ENCODE results near the gene ARHGAP26.
A peak's percentile ranks its signal among the peaks of the same experiment; 100 is the strongest.

Gene ARHGAP26

DNA sequence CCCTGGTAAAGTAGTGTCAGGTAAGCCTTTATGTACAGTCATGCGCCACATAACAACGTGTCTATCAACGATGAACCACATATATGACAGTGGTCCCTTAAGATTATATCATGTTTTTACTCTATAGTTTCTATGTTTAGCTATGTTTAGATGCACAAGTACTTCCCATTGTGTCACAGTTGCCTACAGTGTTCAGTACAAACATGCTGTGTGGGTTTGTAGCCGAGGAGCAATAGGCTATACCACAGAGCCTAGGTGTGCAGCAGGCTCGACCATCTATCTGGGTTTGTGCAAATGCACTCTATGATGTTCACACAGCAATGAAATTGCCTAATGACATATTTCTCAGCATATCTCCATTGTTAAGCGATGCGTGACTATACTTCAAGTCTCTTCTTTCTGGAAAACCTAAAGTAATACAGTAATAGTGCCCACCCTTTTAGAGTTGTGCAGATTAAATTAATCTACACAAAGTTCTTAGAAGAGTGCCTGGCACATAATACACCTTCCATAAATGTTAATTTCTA lies 295.9 kb downstream of the ARHGAP26 start:
- H3K27ac Mint-ChIP-seq: peak overlapping the region; percentile 35
- H3K27me3 Mint-ChIP-seq: no peaks in the 10 kb centered on the region
- peaks cover 67% of the 10 kb centered on the region for H3K36me3 Mint-ChIP-seq
- no peak overlapping the region for H3K4me3 Mint-ChIP-seq
- H3K4me1 Mint-ChIP-seq (ENCODE audit: low read depth): peaks cover 24% of the 10 kb centered on the region
- no peaks in the 10 kb centered on the region for H3K9me3 Mint-ChIP-seq (ENCODE audit: low read depth)

DNA sequence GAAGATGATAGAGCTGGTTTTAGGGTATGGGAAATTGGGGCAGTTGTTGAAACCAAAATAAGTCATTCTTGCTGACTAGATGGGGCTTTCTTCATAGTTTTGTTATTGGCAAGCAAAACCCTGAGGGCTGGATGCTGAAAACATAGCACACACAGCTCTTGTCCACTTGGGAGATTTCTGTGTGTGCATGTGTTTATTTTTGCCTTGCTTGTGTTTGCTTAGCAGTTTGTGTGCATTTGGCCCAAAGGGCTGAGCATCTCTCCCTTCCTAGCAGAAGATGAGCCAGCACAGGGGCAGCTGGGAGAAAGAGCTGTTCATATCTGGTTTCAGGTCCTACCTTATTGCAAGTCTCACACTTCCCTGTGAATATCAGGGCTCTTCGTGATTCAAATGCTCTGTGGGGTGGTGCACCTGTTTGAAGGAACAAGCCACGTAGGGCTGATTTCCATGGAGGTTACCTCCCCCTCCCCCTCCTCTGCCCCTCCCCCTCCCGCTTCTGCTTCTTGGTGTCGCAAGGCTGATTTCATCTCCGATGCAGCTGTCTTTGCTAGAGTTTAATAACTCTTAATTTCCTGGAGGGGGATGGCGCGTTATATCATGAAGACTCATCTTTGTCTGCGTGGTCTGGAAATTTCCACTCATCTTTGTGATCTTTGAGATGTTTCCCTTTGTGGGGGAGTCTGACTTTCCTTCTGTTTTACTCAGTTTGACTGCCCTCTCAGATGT lies 296.5 kb downstream of the ARHGAP26 start:
- H3K36me3 Mint-ChIP-seq: peaks cover 63% of the 10 kb centered on the region
- H3K9me3 Mint-ChIP-seq (ENCODE audit: low read depth): no peaks in the 10 kb centered on the region
- H3K4me1 Mint-ChIP-seq (ENCODE audit: low read depth): peaks cover 24% of the 10 kb centered on the region
- peak overlapping the region; percentile 77 for H3K27ac Mint-ChIP-seq
- H3K27me3 Mint-ChIP-seq: no peaks in the 10 kb centered on the region
- H3K4me3 Mint-ChIP-seq: peak overlapping the region; percentile 3

DNA sequence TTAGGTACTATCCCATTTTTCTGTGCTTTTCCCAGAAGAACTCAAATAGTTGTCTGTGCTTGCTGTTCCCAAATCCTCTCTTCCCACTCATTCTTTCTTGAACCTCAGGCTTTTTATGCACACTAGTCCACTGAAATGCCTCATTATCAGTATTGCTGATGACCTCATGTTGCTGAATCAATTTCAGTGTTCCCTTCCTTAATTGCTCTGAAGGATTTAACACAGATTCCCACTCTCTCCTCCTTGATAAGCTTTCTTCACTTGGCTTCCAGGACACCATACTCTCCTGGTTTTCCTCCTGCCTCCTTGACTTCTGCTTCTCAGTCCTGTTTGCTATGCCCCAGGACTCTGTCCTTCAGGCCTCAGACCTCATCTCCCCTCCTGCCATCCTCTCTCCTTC lies 298.5 kb downstream of the ARHGAP26 start:
- H3K27me3 Mint-ChIP-seq: no peaks in the 10 kb centered on the region
- peaks cover 23% of the 10 kb centered on the region for H3K4me1 Mint-ChIP-seq (ENCODE audit: low read depth)
- no peak overlapping the region for H3K27ac Mint-ChIP-seq
- H3K9me3 Mint-ChIP-seq (ENCODE audit: low read depth): no peaks in the 10 kb centered on the region
- H3K4me3 Mint-ChIP-seq: no peak overlapping the region
- peaks cover 55% of the 10 kb centered on the region for H3K36me3 Mint-ChIP-seq

- Mint-ChIP-seq H3K9me3 (ENCODE audit: low read depth) (no peaks in the 10 kb centered on the region), H3K27me3 (no peaks in the 10 kb centered on the region), H3K27ac (no peak overlapping the region), H3K4me3 (no peak overlapping the region), H3K4me1 (ENCODE audit: low read depth) (peaks cover 12% of the 10 kb centered on the region), H3K36me3 (peaks cover 42% of the 10 kb centered on the region)
Observed at GRCh38 chr5:143071927-143072326, 301.8 kb downstream of the ARHGAP26 start.

- H3K9me3 Mint-ChIP-seq (ENCODE audit: low read depth): no peaks in the 10 kb centered on the region
- H3K27ac Mint-ChIP-seq: no peak overlapping the region
- H3K36me3 Mint-ChIP-seq: peaks cover 39% of the 10 kb centered on the region
- H3K27me3 Mint-ChIP-seq: no peaks in the 10 kb centered on the region
- peaks cover 4% of the 10 kb centered on the region for H3K4me1 Mint-ChIP-seq (ENCODE audit: low read depth)
- H3K4me3 Mint-ChIP-seq: no peak overlapping the region
Observed at GRCh38 chr5:143072734-143073133, 302.6 kb downstream of the ARHGAP26 start.

- no peaks in the 10 kb centered on the region for H3K9me3 Mint-ChIP-seq (ENCODE audit: low read depth)
- no peak overlapping the region for H3K27ac Mint-ChIP-seq
- H3K4me3 Mint-ChIP-seq: no peak overlapping the region
- no peaks in the 10 kb centered on the region for H3K4me1 Mint-ChIP-seq (ENCODE audit: low read depth)
- no peaks in the 10 kb centered on the region for H3K27me3 Mint-ChIP-seq
- H3K36me3 Mint-ChIP-seq: peaks cover 32% of the 10 kb centered on the region
Observed at GRCh38 chr5:143073766-143074165, 303.6 kb downstream of the ARHGAP26 start.

GRCh38 chr5:143074414-143074996 lies 304.3 kb downstream of the ARHGAP26 start:
- no peak overlapping the region for H3K27ac Mint-ChIP-seq

GRCh38 chr5:143076377-143076776 lies 306.2 kb downstream of the ARHGAP26 start:
- Mint-ChIP-seq H3K4me1 (ENCODE audit: low read depth) (peaks cover 2% of the 10 kb centered on the region), H3K27ac (no peak overlapping the region), H3K27me3 (no peaks in the 10 kb centered on the region)

More at GRCh38 chr5:143074414-143074996, 304.3 kb downstream of the ARHGAP26 start:
- H3K36me3 Mint-ChIP-seq: peaks cover 26% of the 10 kb centered on the region
- H3K27me3 Mint-ChIP-seq: no peaks in the 10 kb centered on the region
- H3K4me3 Mint-ChIP-seq: no peak overlapping the region
- H3K9me3 Mint-ChIP-seq (ENCODE audit: low read depth): no peaks in the 10 kb centered on the region
- no peaks in the 10 kb centered on the region for H3K4me1 Mint-ChIP-seq (ENCODE audit: low read depth)

DNA sequence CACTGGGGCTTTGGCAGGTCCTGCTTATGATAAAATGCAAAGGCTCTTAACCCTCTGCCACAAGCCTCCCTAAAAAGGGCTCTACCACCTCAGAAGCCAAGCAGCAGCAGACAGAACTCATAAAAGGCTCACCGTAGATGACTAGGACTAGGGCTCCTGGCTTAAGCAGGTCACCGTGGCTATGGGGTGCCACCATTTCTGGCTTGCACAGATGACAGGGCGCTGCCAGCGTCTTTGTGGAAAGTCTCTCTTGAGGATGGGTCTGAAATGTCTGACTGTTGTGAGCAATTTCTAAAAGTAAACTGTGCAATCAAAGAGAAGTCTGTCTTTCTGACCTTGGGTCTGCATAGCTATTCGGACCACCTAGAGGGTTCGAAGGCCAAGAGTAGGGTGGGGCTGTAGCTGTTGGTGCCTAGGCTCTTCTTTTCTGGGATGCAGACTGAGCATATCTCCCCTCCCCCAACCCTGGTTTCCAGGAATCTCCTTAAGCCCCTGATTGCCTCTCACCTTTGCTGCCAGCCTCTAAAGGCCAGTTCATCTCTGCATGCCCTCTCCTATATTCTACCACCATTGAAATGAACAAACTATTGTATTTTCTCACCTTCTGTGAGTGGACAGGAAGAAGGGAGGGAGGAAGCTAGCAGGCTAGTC lies 307.4 kb downstream of the ARHGAP26 start:
- H3K4me1 Mint-ChIP-seq (ENCODE audit: low read depth): peaks cover 2% of the 10 kb centered on the region
- no peak overlapping the region for H3K4me3 Mint-ChIP-seq
- no peaks in the 10 kb centered on the region for H3K27me3 Mint-ChIP-seq
- no peaks in the 10 kb centered on the region for H3K9me3 Mint-ChIP-seq (ENCODE audit: low read depth)
- H3K27ac Mint-ChIP-seq: no peak overlapping the region
- peaks cover 11% of the 10 kb centered on the region for H3K36me3 Mint-ChIP-seq

More at GRCh38 chr5:143076377-143076776, 306.2 kb downstream of the ARHGAP26 start:
- H3K9me3 Mint-ChIP-seq (ENCODE audit: low read depth): no peaks in the 10 kb centered on the region
- H3K36me3 Mint-ChIP-seq: peaks cover 16% of the 10 kb centered on the region
- H3K4me3 Mint-ChIP-seq: no peak overlapping the region

DNA sequence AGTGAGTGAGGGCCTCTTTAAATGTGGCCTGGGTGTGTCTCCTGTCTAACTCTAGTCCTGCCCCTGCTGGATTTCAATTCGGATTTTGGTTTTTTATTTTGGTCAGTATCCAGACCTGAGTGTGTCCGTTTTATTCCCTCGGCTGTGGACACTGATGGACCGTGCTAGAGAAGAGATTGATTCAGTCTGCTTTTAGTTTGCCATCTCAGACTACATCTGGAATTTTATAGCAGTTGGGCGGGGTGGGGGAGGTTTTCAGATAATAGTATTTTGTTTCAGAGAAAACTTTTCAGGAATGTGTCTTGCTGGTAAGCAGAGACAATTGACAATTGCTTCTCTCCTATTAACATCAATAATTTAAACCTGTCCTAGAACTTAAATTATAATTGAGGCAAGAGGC lies 308.1 kb downstream of the ARHGAP26 start:
- peaks cover 10% of the 10 kb centered on the region for H3K36me3 Mint-ChIP-seq
- no peaks in the 10 kb centered on the region for H3K9me3 Mint-ChIP-seq (ENCODE audit: low read depth)
- peaks cover 2% of the 10 kb centered on the region for H3K4me1 Mint-ChIP-seq (ENCODE audit: low read depth)
- no peak overlapping the region for H3K27ac Mint-ChIP-seq
- H3K27me3 Mint-ChIP-seq: no peaks in the 10 kb centered on the region
- no peak overlapping the region for H3K4me3 Mint-ChIP-seq

DNA sequence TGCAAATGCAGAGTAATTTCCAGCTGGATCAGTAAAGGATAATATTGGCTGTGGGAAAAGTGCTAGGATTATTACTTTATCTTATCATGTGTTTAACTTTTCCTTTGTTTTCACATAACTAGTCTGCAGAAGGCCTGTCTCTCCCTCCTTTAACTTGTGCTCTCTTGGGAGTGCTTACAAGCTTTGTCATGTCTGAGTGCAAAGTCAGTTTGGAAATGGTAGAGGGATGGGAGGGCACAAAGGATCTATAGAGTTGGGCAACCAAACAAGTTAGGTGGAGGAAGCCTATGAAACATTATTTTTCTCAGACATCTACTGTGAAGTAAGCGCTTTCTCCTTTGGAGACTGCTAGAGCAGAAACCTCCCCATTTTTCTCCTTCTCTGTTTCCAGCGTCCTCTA lies 308.8 kb downstream of the ARHGAP26 start:
- H3K9me3 Mint-ChIP-seq (ENCODE audit: low read depth): no peaks in the 10 kb centered on the region
- no peaks in the 10 kb centered on the region for H3K27me3 Mint-ChIP-seq
- no peak overlapping the region for H3K4me3 Mint-ChIP-seq
- no peak overlapping the region for H3K27ac Mint-ChIP-seq
- peaks cover 10% of the 10 kb centered on the region for H3K36me3 Mint-ChIP-seq
- H3K4me1 Mint-ChIP-seq (ENCODE audit: low read depth): peaks cover 2% of the 10 kb centered on the region

- Mint-ChIP-seq H3K4me1 (ENCODE audit: low read depth) (peaks cover 2% of the 10 kb centered on the region), H3K27ac (no peak overlapping the region), H3K36me3 (peaks cover 12% of the 10 kb centered on the region), H3K4me3 (no peak overlapping the region), H3K27me3 (no peaks in the 10 kb centered on the region), H3K9me3 (ENCODE audit: low read depth) (no peaks in the 10 kb centered on the region)
Observed at GRCh38 chr5:143080407-143080806, 310.2 kb downstream of the ARHGAP26 start.

DNA sequence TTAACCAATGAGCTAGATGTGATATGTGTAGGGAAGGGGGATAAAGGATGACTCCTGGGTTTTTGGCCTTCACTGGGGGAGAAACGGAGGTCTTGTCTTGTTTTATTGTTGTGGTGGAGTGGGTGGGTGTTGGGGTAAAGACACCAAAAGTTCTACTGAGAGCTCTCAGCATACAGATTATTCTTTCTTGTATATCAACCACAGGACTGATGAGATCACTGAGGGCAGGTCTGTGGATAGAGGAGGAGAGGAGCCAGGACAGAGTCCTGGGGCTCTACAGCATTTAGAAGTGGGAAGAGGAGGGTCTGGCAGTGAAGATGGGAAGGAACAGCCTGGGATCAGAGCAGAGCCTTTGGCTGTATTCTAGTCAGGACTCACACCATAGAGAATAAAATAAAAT lies 310.8 kb downstream of the ARHGAP26 start:
- H3K9me3 Mint-ChIP-seq (ENCODE audit: low read depth): no peaks in the 10 kb centered on the region
- H3K4me1 Mint-ChIP-seq (ENCODE audit: low read depth): peaks cover 2% of the 10 kb centered on the region
- H3K36me3 Mint-ChIP-seq: peaks cover 12% of the 10 kb centered on the region
- no peak overlapping the region for H3K4me3 Mint-ChIP-seq
- no peak overlapping the region for H3K27ac Mint-ChIP-seq
- H3K27me3 Mint-ChIP-seq: no peaks in the 10 kb centered on the region

DNA sequence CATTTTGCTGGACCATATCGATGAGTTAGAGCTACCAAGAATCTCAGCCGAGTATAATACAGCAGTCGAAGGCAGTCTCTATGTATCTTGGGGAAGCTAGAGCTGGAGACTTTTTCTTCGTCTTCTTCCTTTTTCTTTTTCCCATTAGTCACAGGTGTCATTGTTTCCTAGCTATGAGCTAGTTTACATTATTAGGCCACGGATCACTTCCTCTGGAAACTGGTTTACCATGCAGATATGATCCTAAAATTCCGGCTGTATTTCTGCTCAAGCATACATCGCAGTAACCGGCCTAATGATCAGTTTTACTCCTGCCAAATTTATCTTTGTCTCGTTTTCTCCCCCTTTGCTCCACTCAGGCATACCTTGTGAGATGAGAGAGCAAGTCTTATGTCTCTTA lies 312.8 kb downstream of the ARHGAP26 start:
- H3K27me3 Mint-ChIP-seq: no peaks in the 10 kb centered on the region
- H3K4me1 Mint-ChIP-seq (ENCODE audit: low read depth): peaks cover 2% of the 10 kb centered on the region
- no peaks in the 10 kb centered on the region for H3K9me3 Mint-ChIP-seq (ENCODE audit: low read depth)
- H3K36me3 Mint-ChIP-seq: peaks cover 8% of the 10 kb centered on the region
- no peak overlapping the region for H3K27ac Mint-ChIP-seq
- no peak overlapping the region for H3K4me3 Mint-ChIP-seq

DNA sequence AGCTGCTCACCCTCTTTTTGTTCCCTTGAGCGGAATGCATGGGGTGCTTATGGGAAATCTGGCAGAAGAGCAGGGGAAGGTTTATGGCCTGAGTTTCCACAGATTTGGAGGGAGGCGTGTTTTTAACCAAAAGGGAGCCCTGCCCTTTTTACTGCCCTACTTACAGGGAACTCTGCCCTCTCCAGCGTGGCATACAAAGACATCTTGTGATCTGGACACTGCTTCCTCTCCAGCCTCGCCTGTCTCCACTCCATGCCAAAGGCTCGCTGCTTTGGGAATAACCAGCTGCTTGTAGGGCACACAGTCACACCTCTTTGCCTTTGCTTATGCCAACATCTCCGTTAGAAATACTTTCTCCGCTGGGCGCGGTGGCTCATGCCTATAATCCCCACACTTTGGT lies 314.2 kb downstream of the ARHGAP26 start:
- H3K27me3 Mint-ChIP-seq: no peaks in the 10 kb centered on the region
- H3K4me3 Mint-ChIP-seq: no peak overlapping the region
- H3K27ac Mint-ChIP-seq: no peak overlapping the region
- H3K36me3 Mint-ChIP-seq: peaks cover 15% of the 10 kb centered on the region
- no peaks in the 10 kb centered on the region for H3K9me3 Mint-ChIP-seq (ENCODE audit: low read depth)
- H3K4me1 Mint-ChIP-seq (ENCODE audit: low read depth): peaks cover 2% of the 10 kb centered on the region
